Tibial nerve (tissue), 4 donors: ENCODE results near the gene ARPP21.

Source experiments
- EP300 ChIP-seq, 2 donors: sonication (generic); formaldehyde crosslinking; IDR thresholded peaks; one replicate each; pipeline ENCODE4 v1.6.1; 2017; ENCODE audit warnings: antibody characterized with exemption in 2 of 2, mild to moderate bottlenecking in 1 of 2
- POLR2A ChIP-seq, 2 donors: fragments of 450-650 bp; IDR thresholded peaks; one replicate each; pipeline ENCODE4 v1.6.1; 2017; ENCODE audit warnings: antibody characterized with exemption in 2 of 2, mild to moderate bottlenecking in 2 of 2, moderate library complexity in 2 of 2
- TF ChIP-seq, protein P1 (sequence below), 5 experiments: fragments of 200-600 bp in 3 of 5; fragments of 450-650 bp in 2 of 5; sonication (generic) in 3 of 5; IDR thresholded peaks; one replicate each; pipeline ENCODE4 v1.5.1; 2016 to 2019; ENCODE audit warnings: antibody characterized with exemption in 5 of 5, mild to moderate bottlenecking in 3 of 5, moderate library complexity in 2 of 5

DNA sequence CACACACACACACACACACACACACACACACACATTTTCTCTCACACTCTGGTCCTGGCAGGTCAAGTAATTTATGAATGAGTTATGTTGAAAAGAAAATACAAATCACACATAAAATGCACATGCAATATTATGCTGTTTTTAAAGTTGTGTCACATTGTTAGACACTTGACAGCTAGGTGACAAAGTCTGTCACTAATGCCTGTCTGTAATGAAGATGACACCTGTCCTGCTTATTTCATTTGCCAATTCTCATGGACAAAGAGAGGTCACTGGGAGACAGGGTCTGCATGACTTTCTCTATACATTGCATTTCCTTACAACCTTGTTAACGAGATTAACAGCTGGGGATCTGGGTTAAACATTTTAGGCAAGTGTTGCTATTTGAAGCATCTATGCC is 71.2 kb downstream of the ARPP21 start:
- TF ChIP-seq POLR2A (IDR thresholded peaks at IDR 0.05): no peak
- TF ChIP-seq, protein P1, sequence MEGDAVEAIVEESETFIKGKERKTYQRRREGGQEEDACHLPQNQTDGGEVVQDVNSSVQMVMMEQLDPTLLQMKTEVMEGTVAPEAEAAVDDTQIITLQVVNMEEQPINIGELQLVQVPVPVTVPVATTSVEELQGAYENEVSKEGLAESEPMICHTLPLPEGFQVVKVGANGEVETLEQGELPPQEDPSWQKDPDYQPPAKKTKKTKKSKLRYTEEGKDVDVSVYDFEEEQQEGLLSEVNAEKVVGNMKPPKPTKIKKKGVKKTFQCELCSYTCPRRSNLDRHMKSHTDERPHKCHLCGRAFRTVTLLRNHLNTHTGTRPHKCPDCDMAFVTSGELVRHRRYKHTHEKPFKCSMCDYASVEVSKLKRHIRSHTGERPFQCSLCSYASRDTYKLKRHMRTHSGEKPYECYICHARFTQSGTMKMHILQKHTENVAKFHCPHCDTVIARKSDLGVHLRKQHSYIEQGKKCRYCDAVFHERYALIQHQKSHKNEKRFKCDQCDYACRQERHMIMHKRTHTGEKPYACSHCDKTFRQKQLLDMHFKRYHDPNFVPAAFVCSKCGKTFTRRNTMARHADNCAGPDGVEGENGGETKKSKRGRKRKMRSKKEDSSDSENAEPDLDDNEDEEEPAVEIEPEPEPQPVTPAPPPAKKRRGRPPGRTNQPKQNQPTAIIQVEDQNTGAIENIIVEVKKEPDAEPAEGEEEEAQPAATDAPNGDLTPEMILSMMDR (IDR thresholded peaks at IDR 0.05): no peak
- TF ChIP-seq EP300 (IDR thresholded peaks at IDR 0.05): no peak
